HG03139 (cell line): ENCODE measurements around the gene CTNNB1.

ENCODE experiments used
- ATAC-seq: cut with Tn5 transposase; IDR thresholded peaks from one replicate; pipeline ENCODE4 v1.9.1; 2021; ENCODE audit not compliant: unreplicated experiment

CTNNB1 gene

DNA sequence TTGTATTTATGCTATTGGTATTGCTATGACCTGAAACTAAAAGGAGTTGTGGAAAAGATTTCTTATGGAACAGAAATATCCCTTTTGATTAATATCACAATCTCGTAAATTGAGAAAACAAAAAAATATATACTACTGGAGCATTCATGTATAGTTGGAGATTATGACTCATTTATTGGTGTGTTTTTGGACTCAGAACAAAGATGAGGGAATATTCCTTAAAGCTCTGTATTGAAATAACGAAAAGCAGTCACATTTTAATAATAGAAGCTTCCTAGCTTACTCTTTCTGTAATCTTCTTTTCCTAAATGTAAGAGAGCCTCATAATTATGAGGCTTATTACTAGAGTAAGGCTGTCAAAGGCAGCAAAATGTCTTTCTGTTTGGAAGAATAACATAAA lies 14.3 kb downstream of the CTNNB1 start:
- no peak for ATAC-seq

DNA sequence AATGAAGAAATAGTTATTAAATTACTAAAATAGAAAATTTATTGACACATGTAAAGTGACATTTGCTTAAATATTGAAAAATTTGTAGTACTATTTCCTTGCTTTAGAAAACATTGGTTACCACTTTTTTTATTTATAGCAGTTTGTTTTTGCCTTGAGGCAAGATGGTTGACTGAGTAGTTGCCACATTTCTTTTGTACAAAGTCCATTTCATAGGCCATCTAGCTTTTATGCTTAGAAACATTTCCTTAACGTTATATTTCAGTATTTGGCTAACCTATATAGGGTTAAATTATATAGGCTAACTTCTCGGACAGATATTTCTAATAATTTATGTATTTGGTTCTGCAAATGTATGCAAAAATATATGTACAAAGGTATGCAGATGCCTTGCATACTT lies 17.1 kb downstream of the CTNNB1 start:
- no peak for ATAC-seq

DNA sequence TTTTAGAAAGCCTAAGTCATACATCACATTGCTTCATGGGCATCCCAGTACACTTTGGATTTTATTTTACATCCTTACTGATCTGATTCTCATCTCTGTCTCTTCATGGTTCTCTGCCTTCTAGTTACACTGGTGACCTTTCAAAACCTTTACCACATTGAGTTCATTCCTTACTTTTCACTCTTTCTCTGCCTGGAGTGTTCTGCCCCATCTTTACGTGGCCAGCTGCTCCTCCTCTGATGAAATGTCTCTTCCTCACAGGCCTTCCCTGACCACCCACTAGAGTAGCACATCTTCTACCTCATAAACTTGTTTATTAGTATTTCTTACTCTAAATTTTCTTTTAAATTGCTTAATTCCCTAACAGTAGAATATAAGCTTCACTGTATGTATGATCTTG lies 17.7 kb downstream of the CTNNB1 start:
- ATAC-seq = no peak

- no peak for ATAC-seq
Measured at GRCh38 chr3:41219424-41219823, 20.1 kb downstream of the CTNNB1 start.

DNA sequence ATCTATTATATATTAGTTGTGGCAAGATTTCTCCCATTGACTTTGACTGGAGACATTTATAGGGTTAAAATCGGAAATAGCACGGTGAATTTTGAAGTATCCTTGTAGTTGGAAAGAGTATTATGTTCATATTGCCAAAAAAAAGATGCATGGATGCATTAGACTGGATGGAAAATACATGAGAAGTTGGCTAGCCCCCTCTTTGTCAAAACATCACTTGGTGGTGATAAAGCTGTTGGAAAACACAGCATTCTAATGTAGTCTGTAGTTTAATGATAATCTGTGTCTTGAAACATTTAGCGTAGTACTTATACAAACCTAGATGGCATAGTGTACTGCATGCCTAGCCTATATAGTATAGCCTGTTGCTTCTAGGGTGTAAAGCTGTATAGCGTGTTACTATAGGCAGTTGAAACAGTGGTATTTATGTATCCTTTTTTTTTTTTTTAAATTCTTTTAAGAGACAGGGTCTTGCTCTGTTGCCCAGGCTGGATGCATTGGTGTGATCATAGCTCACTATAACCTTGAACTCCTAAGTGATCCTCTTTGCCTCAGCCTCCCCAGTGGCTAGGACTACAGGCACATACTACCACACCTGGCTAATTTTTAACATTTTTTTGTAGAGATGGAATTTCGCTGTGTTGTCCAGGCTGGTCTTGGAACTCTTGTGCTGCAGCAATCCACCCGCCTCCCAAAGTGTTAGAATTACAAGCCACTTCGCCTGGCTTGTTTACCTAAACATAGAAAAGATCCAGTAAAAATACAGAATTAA lies 21.8 kb downstream of the CTNNB1 start:
- no peak for ATAC-seq

DNA sequence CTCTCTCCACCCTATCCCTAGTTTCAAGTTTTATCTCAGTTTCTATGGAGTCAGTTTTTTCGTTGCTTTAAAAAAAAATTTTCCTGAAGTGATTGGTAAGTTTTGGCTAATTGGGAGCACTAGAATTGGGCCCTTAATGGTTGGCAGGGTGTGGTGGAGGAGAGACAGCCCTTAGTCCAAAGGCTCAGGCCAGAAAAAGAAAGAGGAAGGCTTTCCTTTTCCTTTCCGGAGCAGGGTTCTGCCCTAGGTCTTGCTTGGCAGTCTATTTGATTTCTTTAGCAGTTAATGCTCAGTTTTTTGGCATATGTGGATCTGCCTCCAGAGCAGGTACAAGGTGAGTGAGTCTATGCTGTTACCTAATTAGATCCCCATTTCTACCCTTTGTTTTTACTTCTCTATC lies 22.7 kb downstream of the CTNNB1 start:
- no peak for ATAC-seq

DNA sequence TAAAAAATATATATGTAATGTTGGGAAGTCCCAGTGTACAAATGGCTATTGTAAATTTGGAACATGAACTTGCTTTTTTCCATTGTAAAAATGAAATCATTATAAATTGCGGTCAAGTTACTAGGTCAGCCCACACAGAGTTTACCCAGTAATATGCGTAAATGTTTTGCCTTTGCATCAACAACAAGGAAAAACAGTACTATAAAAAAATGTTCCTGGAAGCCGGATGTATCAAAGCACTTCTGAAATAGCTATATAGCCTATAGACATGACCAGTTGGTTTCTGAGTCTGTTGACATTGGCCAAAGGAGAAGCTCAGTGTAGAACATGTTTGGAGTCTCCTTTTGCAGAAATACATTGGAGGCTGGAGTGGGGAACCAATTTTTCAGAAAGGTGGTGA lies 23.2 kb downstream of the CTNNB1 start:
- ATAC-seq = no peak

DNA sequence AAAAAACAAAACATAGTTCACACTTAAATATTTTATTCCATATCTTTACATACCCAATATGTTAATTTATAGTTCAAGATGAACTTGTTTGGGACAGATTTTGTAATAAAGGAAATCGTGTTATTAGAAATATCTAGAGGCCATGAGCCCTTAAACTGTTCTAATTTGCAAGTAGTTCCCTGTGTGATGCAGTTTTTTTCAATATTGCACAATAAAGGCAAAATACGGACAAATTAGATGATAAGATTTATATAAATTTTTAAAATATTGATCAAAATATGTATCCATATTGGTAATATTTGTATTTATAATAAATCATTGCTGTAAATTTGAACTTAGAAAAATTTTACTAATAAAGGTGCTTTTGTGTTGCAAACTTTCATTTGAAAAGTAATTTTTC lies 23.8 kb downstream of the CTNNB1 start:
- ATAC-seq = no peak

DNA sequence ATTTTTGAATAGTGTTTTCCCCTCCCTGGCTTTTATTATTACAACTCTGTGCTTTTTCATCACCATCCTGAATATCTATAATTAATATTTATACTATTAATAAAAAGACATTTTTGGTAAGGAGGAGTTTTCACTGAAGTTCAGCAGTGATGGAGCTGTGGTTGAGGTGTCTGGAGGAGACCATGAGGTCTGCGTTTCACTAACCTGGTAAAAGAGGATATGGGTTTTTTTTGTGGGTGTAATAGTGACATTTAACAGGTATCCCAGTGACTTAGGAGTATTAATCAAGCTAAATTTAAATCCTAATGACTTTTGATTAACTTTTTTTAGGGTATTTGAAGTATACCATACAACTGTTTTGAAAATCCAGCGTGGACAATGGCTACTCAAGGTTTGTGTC lies 24.4 kb downstream of the CTNNB1 start:
- ATAC-seq = no peak

- no peak for ATAC-seq
Measured at GRCh38 chr3:41224120-41224806, 25.0 kb downstream of the CTNNB1 start.

GRCh38 chr3:41234823-41235721 lies 35.8 kb downstream of the CTNNB1 start:
- ATAC-seq = no peak

DNA sequence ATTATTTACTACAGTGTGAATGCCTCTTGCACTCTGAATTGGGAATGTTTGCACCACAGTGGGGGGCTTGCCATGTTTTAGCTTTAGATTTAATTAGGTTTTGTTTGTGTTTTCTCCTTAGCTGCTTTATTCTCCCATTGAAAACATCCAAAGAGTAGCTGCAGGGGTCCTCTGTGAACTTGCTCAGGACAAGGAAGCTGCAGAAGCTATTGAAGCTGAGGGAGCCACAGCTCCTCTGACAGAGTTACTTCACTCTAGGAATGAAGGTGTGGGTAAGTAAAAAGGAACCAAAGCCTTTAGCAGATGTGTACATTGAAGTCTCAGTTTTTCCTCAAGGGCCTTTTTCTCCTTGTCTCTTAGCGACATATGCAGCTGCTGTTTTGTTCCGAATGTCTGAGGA lies 36.9 kb downstream of the CTNNB1 start:
- ATAC-seq = no peak

- ATAC-seq = no peak
Measured at GRCh38 chr3:41237907-41238306, 38.6 kb downstream of the CTNNB1 start.

GRCh38 chr3:41239587-41239986 lies 40.3 kb downstream of the CTNNB1 start:
- no peak for ATAC-seq

DNA sequence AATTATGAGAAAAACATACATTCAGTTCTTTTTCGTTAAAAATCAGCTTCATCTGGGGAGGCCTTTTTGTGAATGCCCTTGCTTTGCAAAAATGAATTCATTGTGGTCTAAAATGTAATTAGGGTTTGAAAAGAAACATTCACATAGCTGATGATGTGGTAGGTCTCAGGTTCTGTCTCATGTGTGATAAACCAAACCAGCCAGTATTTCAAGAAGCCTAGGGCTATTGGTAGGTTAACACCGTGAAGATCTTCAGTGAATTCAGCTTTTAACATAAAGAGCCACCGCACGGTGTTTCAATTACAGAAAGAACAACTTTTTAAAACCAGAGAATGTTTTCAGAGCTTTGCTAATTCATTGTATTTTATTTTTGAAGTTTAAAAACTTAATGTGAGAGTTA lies 41.9 kb downstream of the CTNNB1 start:
- no peak for ATAC-seq

GRCh38 chr3:41241800-41242571 lies 42.7 kb downstream of the CTNNB1 start:
- ATAC-seq = no peak

DNA sequence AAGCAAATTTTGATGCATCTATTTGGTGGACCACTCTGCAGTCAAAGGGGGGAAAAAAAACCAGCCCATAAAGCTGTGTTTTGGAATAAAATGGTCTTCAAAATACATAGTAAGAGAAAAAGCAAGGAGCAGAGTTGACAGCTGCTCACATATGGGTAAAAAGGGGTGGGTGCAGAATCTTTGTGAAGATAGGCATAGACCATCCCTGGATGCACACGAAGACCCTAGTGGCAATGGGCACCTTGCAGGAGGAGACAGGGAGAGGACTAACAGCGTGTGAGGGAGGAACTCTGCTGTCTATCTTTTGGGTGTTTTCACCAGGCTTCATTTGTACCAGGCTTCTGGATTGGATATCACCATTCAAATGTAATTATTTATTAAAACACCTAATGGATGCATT lies 43.9 kb downstream of the CTNNB1 start:
- no peak for ATAC-seq

- ATAC-seq = no peak
Measured at GRCh38 chr3:41244620-41245336, 45.5 kb downstream of the CTNNB1 start.

DNA sequence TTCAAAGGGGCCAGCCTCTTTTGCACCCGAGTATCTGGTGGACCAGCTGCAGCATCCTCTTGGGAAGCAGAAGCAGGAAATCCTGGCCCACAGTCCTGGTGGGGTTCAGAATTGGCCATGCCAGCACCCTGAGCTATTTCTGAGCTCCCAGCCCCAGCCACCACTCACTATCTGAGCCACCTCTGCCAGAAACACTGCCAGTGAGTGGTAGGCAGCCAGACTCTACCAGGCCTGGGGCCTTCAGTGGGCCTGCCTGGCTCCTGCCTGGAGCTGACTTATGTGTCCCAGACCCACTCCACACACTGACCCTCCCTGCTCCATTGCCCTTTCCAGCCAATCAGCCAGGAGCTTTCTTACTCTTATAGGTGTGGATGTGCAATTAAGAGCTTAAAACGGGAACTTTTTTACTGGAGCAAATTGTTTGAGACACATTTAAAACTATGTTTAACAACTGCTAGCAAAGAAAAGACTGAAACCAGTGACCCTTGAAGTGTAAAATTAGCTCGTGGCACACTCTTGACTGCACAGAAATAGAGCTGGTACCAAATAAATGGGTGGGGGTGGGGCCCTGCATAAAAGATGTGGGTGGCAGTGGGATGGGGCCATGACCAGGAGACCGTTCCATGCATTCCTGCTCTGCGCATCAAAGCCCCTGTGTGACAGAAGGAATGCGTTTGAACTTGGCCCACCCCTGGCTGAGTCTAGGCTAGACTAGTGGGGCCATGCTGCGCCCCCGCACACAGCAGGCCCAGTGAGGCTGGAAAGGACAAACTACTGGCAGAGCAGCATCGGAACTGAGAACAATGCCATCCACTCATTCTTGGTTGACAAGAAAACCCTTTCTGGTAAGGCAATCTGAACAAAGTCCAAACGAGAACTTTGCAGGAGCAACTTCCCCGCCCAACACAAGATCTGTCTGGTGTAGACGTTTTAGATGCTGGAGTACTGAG lies 48.0 kb downstream of the CTNNB1 start:
- ATAC-seq = no peak
